Transverse colon (tissue), 4 donors: ENCODE data around the gene STARD3.

Experiments
- POLR2A ChIP-seq: fragments of 450-650 bp; IDR thresholded peaks from one replicate; pipeline ENCODE4 v1.6.1; 2016; ENCODE audit warnings: antibody characterized with exemption, mild to moderate bottlenecking, moderate library complexity
- POLR2AphosphoS5 ChIP-seq, 3 donors: sonication (generic); formaldehyde crosslinking; IDR thresholded peaks; one replicate each; pipeline ENCODE4 v1.6.1; 2016; ENCODE audit warnings: antibody characterized with exemption in 3 of 3
- TF ChIP-seq, protein P1 (sequence below), 5 experiments: fragments of 200-600 bp in 3 of 5; fragments of 450-650 bp in 2 of 5; sonication (generic) in 3 of 5; IDR thresholded peaks; 1 replicate in 2 of 5; 2 replicates in 3 of 5; pipeline ENCODE4 v1.5.1; 2016 to 2017; ENCODE audit warnings: antibody characterized with exemption in 5 of 5, inconsistent platforms in 3 of 5, mild to moderate bottlenecking in 2 of 5, moderate library complexity in 1 of 5

DNA sequence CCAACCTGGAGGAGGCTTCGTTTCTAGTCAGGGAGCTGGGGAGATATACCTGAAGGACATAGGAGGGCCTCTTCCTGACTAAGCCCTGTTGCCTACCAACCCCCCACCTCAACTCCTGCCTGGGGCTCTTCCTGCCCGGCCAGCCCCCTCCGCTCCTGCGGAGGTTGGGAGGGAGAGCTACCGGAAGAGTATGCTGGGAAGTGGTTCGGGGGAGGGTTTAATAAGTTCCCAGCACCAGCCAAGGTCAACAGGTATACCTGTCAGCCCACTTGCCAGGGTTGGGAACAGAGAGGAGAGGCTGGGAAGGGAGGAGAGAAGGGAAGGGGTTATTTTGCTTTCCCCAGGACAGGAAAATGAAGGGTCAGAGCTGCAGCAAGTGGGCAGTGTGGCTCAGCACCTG is 5.5 kb upstream of the STARD3 start:
- TF ChIP-seq, protein P1, sequence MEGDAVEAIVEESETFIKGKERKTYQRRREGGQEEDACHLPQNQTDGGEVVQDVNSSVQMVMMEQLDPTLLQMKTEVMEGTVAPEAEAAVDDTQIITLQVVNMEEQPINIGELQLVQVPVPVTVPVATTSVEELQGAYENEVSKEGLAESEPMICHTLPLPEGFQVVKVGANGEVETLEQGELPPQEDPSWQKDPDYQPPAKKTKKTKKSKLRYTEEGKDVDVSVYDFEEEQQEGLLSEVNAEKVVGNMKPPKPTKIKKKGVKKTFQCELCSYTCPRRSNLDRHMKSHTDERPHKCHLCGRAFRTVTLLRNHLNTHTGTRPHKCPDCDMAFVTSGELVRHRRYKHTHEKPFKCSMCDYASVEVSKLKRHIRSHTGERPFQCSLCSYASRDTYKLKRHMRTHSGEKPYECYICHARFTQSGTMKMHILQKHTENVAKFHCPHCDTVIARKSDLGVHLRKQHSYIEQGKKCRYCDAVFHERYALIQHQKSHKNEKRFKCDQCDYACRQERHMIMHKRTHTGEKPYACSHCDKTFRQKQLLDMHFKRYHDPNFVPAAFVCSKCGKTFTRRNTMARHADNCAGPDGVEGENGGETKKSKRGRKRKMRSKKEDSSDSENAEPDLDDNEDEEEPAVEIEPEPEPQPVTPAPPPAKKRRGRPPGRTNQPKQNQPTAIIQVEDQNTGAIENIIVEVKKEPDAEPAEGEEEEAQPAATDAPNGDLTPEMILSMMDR (IDR thresholded peaks at IDR 0.05): no peak
- TF ChIP-seq POLR2A (peak; percentile 73), POLR2AphosphoS5 (IDR thresholded peaks at IDR 0.05) (peak; percentile 11 to 86 (median 64))
